Mucosa of stomach (tissue), 1 donor: ENCODE results near the gene F2.

Source experiments
- H3K27me3 ChIP-seq: one replicate; pipeline ENCODE4 v1.7.0; 2013; ENCODE audit warnings: mild to moderate bottlenecking, low read length; ENCODE audit not compliant: control insufficient read depth, insufficient read depth
- H3K36me3 ChIP-seq: one replicate; pipeline ENCODE4 v1.7.0; 2013; ENCODE audit warnings: low read length; ENCODE audit not compliant: control insufficient read depth, insufficient read depth
- H3K4me1 ChIP-seq: one replicate; pipeline ENCODE4 v1.7.0; 2013; ENCODE audit warnings: mild to moderate bottlenecking, low read length; ENCODE audit not compliant: control insufficient read depth, insufficient read depth
- H3K4me3 ChIP-seq: one replicate; pipeline ENCODE4 v1.7.0; 2013; ENCODE audit warnings: low read length
- H3K9ac ChIP-seq: one replicate; pipeline ENCODE4 v1.7.0; 2013; ENCODE audit warnings: mild to moderate bottlenecking, low read length, moderate library complexity
- H3K9me3 ChIP-seq: one replicate; pipeline ENCODE4 v1.7.0; 2013; ENCODE audit warnings: mild to moderate bottlenecking, low read length, moderate library complexity; ENCODE audit not compliant: control insufficient read depth
- donor health status: Pancreatic carcinoma.

F2 gene

DNA sequence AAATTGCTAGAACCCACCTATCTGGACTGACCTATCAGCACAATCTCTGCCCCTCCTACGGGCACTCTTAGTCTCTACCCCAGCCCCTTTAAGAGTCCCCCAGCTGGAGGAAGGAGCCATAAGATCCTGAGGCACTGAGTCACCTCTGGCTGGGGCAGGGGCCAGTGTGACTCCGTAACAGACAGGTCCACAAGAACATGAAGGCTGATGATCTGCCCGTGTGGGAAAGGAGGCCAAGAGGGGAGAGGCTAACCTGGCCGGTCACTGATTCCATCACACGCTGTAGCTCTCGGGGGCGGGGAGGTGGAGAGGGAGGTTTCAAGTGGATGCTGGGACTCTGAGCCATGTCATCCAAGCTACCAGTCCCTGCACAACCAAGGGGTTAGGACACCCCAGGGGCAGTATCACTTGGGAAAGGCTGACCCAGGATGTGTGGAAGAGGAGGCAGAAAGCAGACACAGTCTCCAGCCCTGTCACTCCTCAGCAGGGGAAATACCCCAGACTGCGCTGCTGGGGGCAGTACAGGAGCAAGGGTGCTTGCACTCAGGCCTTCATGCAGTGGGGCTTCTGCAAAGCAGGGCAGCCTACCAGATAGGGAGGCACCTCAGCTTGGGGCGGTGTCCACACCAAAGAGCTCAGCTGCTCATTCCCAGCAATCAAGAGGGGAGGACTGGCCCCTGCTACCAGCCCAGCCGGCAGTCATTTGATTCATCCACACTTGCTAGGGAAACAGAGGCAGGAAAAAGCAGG lies 40.8 kb upstream of the F2 start:
- Histone ChIP-seq H3K27me3 (no peaks in the 10 kb centered on the region), H3K4me3 (no peak overlapping the region), H3K9ac (no peak overlapping the region), H3K4me1 (peaks cover 28% of the 10 kb centered on the region), H3K9me3 (no peaks in the 10 kb centered on the region), H3K36me3 (peaks cover 34% of the 10 kb centered on the region)

DNA sequence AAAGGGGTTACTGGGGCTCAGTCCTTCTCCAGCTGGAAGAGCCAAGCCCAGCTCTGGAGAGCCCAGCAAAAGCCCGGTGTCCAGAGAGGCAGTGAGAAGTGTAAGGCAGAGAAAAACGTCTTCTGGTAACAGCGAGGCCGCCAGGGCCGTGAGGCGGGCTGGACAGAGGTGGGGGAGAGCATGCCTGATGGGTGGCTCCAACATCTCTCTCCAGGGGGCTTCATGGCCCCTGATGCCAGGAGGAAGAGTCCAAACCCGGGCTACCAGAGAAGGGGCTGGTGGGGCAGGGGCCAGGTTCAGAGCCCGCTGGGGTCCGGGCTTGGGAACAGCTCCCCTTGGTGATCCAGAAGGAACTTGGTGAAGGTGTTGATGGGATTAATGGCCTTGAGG lies 40.3 kb upstream of the F2 start:
- peaks cover 33% of the 10 kb centered on the region for H3K36me3 ChIP-seq
- H3K4me1 ChIP-seq = peaks cover 27% of the 10 kb centered on the region

DNA sequence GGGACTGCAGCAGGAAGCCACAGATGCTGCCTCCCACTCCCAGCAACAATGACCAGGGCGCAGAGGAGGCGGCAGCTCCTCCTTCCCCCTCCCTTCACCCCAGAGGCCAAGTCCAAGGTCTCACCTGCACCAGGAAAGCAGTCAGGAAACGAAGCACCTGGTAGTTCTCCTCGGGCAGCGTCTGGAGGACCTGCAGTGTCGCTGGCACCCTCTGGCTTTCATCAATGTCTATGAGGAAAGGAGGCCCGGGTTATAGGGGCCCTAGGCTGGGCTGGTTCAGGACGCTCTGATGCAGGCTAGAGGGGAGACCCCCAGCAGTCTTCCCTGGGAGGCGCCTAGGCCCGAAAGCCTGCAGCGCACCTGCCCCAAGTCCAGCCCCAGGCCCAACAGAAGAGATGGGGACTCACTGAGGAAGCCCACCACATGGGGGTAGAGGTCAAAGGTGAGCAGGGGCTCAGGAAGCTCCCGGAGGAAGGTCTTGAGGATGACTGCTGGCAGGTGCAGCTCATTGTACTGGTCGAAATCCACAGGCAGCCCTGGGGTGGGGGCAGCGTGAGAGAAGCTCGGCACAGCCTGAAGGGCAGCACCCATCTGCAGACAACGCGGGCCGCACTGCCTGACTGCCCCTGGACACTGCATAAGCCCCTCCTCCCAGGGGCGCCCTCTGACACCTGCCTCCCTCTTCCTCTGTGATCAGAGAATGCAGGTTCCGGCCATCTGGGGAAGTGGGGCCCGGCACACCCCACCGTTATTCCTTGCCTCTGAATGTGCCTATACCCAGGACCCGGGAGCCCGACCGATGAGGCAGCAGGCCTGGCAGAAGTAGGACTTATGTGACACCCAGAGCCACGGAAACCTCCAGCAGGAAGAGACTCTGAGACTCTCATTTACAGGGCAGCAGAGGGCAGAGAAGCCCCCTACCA lies 39.5 kb upstream of the F2 start:
- Histone ChIP-seq H3K9me3 (no peaks in the 10 kb centered on the region), H3K27me3 (no peaks in the 10 kb centered on the region), H3K4me1 (peaks cover 19% of the 10 kb centered on the region), H3K36me3 (peaks cover 33% of the 10 kb centered on the region), H3K4me3 (no peak overlapping the region), H3K9ac (no peak overlapping the region)

More for the DNA sequence above, 40.3 kb upstream of the F2 start:
- H3K27me3 ChIP-seq = no peaks in the 10 kb centered on the region
- no peak overlapping the region for H3K4me3 ChIP-seq
- H3K9me3 ChIP-seq = no peaks in the 10 kb centered on the region
- H3K9ac ChIP-seq = no peak overlapping the region

DNA sequence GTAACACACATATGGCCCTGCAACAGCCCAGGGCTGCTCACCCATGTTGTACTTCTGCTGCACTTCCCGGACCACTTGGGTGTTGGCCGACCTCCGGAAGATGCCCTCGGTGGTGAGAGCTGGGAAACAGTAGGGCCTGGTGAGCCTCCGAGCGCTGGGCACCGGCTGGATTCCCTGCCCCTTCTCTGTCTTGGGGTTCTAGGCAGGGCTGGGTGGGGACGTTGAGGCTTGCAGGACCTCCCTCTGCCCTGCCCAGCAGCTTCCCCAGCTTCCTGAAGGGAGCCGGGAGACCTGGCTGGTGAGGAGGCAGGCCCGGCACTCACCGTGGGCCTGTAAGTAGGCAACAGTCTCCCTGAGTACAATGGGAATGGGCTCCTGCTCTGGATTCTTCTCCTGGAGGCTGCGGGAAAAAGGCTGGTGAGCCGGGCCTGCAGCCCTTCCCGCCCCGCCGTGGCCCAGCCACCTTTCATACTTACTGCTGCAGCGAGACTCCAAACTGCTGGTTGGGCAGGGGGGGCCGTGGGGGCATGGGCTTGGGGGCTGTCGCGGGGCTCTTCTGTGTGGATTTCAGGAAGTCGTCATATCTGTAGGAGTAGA lies 38.8 kb upstream of the F2 start:
- H3K36me3 ChIP-seq = peaks cover 33% of the 10 kb centered on the region
- H3K4me1 ChIP-seq = peaks cover 12% of the 10 kb centered on the region
- H3K27me3 ChIP-seq = no peaks in the 10 kb centered on the region
- no peak overlapping the region for H3K9ac ChIP-seq
- H3K4me3 ChIP-seq = no peak overlapping the region
- H3K9me3 ChIP-seq = no peaks in the 10 kb centered on the region

DNA sequence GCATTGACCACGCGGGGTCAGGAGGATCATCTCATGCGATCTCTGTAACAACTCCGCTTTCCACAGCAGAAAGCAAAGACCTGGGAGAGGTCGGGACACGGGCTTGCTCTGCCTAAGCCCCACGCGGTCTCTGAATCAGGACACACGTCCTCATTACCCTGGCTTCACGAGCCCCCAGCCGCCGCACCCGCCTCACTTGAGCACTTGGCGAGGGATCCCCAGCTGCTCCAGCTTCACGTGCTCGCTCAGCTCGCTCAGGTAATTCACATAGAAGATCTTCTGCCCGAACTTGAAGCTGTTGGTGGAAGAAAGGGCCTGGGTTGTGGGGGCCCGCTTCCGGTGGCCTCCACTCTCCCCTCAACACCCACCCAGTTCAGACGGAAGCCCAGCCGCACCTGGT lies 38.2 kb upstream of the F2 start:
- H3K4me1 ChIP-seq = peaks cover 6% of the 10 kb centered on the region
- H3K9me3 ChIP-seq = no peaks in the 10 kb centered on the region
- peaks cover 33% of the 10 kb centered on the region for H3K36me3 ChIP-seq
- no peak overlapping the region for H3K4me3 ChIP-seq
- H3K27me3 ChIP-seq = no peaks in the 10 kb centered on the region
- H3K9ac ChIP-seq = no peak overlapping the region

DNA sequence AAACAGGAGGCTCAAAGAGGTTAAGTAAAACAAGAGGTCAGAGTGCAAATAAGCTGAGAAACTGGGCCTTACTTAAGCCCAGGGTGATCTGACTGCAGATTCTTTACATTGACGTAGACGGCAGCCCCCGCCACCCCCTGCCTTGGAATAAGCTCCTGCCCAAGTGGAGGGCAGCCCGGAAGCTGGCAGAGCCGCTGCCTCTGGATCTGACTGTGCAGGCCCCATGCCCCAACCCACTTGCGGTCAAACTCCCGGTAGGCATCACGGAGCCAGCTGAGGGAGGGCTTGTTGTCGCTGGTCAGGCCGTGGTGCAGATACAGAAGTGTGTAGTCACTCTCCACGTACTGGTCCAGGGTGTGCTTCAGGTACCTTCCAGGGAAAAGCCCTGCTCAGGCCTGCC lies 37.2 kb upstream of the F2 start:
- H3K4me3 ChIP-seq = no peak overlapping the region
- no peak overlapping the region for H3K9ac ChIP-seq
- peaks cover under 1% of the 10 kb centered on the region for H3K4me1 ChIP-seq
- peaks cover 35% of the 10 kb centered on the region for H3K36me3 ChIP-seq
- H3K9me3 ChIP-seq = no peaks in the 10 kb centered on the region
- no peaks in the 10 kb centered on the region for H3K27me3 ChIP-seq

DNA sequence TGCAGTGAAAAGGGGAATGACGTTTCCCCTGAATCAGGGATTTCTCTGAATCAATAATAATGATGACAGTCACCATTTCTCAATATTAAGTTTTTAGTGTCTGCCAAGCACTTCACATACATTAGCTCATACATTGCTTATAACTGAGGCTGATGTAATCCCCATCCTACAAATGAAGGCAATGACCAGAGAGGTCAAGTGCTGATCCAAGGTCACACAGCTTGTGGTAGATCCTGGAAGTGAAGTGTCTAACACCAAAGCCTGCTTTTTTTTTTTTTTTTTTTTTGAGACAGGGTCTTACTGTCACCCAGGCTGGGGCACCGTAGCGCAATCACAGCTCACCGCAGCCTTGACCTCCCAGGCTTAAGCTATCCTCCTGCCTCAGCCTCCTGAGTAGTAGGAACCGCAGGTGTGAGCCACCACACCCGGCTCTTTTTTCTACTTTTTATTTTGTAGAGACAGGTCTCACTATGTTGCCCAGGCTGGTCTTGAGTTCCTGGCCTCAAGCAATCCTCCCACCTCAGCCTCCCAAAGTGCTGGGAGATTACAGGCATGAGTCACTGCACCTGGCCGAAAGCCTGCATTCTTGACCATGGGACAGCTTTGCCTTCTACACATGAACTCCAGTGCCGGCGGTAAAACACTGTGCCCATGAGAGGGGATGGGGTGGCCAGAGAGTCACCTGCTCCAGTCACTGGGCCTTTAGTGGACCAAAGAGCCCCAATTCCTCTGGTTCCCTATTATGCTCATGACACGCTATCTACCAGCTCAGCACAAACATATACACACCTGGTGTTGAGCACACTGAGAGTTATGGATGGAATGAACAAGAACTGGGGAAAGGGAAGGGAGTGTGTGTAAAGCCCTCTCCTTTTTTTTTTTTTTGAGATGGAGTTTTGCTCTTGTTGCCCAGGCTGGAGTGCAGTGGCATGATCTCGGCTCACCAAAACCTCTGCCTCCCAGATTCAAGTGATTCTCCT lies 36.0 kb upstream of the F2 start:
- Histone ChIP-seq H3K4me1 (peaks cover 8% of the 10 kb centered on the region), H3K27me3 (no peaks in the 10 kb centered on the region), H3K4me3 (no peak overlapping the region), H3K36me3 (peaks cover 41% of the 10 kb centered on the region), H3K9ac (no peak overlapping the region), H3K9me3 (no peaks in the 10 kb centered on the region)

DNA sequence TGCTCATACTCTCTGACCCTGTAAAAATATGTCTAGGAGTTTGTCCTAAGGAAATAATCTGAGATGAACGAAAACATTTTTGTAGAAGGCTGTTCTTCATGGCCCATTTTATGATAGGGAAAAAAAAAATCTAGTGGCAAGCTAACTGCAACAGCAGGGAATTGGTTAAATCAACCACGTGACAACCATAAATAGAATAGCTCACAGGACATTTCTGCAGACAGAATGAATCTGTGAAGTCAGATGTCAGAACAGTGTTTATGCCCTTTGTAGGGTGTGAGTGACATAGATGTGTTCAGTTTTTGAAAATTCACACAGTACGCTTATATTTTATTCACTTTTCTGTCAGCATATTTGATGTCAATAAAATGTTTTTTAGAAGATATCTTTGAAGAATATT lies 34.6 kb upstream of the F2 start:
- H3K4me3 ChIP-seq = no peak overlapping the region
- no peak overlapping the region for H3K9ac ChIP-seq
- H3K27me3 ChIP-seq = no peaks in the 10 kb centered on the region
- peaks cover 39% of the 10 kb centered on the region for H3K36me3 ChIP-seq
- H3K9me3 ChIP-seq = no peaks in the 10 kb centered on the region
- peaks cover 8% of the 10 kb centered on the region for H3K4me1 ChIP-seq

DNA sequence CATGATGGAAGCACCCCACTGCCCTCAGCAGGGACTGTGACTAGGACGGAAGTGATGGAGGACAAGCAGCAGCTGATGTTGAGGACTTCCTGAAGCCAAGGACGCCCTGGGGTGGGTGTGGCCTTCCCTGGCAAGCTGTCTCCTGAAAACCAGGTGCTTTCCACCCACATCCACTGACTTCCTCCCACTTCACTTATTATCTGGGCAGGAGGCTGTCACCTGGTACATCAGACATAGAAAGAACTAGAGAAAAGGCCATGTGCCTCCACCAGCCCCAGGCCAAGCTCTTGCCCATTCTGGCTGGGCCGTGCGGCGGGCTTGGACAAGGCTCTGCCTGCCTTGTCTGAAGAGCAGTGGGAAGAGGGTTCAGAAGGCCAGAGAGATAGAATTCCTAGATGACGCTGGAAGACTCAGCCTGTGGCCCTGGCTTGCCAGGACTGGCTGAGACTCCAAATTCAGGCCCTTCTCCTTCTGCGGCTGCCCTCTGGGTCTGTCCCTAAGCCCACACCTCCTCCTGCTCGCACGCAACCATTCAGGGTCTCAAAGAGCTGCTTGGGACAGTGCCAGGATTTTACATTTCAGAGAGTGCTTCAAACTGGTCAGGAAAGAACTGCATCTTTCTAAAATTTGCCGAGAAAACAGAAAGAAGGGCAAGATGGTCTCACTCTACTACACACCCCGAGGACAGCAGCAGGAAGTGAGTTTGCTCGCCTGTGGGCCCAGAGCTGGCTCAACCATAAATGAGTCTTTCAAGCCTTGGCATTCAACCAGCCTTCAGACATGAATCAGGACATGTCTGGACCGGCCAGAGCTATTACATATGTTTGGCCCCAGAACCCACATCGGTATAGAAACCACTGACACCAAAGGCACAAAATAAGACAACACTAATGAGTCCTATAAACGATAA lies 31.9 kb upstream of the F2 start:
- Histone ChIP-seq H3K9ac (no peak overlapping the region), H3K36me3 (peaks cover 17% of the 10 kb centered on the region), H3K27me3 (no peaks in the 10 kb centered on the region), H3K4me3 (no peak overlapping the region), H3K9me3 (no peaks in the 10 kb centered on the region), H3K4me1 (peaks cover 8% of the 10 kb centered on the region)

DNA sequence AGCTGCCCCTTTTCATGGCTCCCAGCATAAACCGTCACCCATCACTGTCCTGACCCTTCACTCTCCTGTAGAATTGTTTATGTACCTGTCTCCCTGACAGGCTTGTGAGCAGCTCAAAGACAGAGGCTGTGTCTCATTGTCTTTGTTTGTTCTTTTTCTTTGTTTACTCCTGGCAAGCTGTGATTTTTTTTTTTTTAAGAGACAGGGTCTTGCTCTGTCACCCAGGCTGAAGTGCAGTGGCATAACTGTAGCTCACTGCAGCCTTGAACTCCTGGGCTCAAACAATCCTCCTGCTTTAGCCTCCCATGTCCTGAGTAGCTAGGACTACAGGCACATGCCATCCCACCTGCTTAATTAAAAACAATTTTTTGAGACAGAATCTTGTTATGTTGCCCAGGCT lies 28.3 kb upstream of the F2 start:
- H3K4me3 ChIP-seq = no peak overlapping the region
- no peaks in the 10 kb centered on the region for H3K9me3 ChIP-seq
- peaks cover 41% of the 10 kb centered on the region for H3K36me3 ChIP-seq
- H3K27me3 ChIP-seq = no peaks in the 10 kb centered on the region
- no peak overlapping the region for H3K9ac ChIP-seq
- peaks cover 19% of the 10 kb centered on the region for H3K4me1 ChIP-seq

DNA sequence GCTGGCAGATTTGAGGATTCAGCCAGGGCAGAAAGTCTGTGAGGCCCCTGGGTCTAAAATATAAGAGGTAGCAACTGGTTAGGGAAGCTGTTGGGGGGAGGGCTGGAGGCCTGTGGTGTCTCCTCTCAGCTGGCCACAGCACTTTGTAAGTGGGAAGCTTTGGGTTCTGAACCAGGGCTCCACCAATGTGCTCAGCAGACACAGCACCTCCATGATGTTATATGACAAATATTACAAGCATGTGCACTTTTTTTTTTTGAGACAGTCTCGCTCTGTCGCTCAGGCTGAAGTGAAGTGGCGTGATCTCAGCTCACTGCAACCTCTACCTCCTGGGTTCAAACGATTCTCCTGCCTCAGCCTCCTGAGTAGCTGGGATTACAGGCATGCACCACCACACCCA lies 26.6 kb upstream of the F2 start:
- Histone ChIP-seq H3K9me3 (no peaks in the 10 kb centered on the region), H3K36me3 (peaks cover 33% of the 10 kb centered on the region), H3K9ac (no peak overlapping the region), H3K4me1 (peaks cover 19% of the 10 kb centered on the region), H3K27me3 (no peaks in the 10 kb centered on the region), H3K4me3 (no peak overlapping the region)
